Spleen (tissue), 7 donors: ENCODE measurements around the gene TAS2R5.

Experiments
- CTCF ChIP-seq, 11 experiments: fragments of 200-600 bp in 7 of 11; fragments of 450-650 bp in 4 of 11; sonication (generic) in 4 of 11; IDR thresholded peaks in 8 of 11; conservative IDR thresholded peaks in 3 of 11; 1 replicate in 7 of 11; 2 replicates in 4 of 11; pipeline versions ENCODE4 v1.4.0 to v1.8.0; 2016 to 2021; ENCODE audit warnings: antibody characterized with exemption in 11 of 11, inconsistent platforms in 4 of 11, mild to moderate bottlenecking in 1 of 11
- POLR2A ChIP-seq, 3 donors: fragments of 450-650 bp; IDR thresholded peaks; one replicate each; pipeline ENCODE4 v1.5.1; 2017; ENCODE audit warnings: antibody characterized with exemption in 3 of 3, mild to moderate bottlenecking in 1 of 3
- POLR2AphosphoS5 ChIP-seq, 3 donors: sonication (generic); formaldehyde crosslinking; IDR thresholded peaks; one replicate each; pipeline ENCODE4 v1.5.1; 2017; ENCODE audit warnings: antibody characterized with exemption in 3 of 3
- donor health status: DM: no; HTN: no; CAD: no; lungs with moderate emphysema.
- donor health status: DM: no; HTN: no; CAD: no.
- donor health status: DM: no; HTN: no; CAD: no.

- peak in 4 of 11 experiments; percentile 22 to 47 (median 27) for TF ChIP-seq CTCF (IDR thresholded peaks at IDR 0.05 in 8 of 11, conservative IDR thresholded peaks at IDR 0.05 in 3 of 11)
- no peak for TF ChIP-seq POLR2AphosphoS5 (IDR thresholded peaks at IDR 0.05)
- TF ChIP-seq POLR2A (IDR thresholded peaks at IDR 0.05): no peak
Observed at GRCh38 chr7:141754939-141755338, 35.1 kb upstream of the TAS2R5 start.
